ENCODE data around the gene CELF4. TPM values are rescaled to one million over a fixed set of nuclear protein-coding genes. Genes with fewer than 3 reads are reported as not detected.

The CELF4 gene
- total and polyA plus RNA-seq, 10 of the 15 experiments (the other 5 are each of a cell fraction or from before 2014, with no cell fraction given): 0.03 to 0.32 TPM; not detected in 8

- in situ Hi-C loops (cut with MboI): no loop called here
- TF ChIP-seq STAT3 (IDR thresholded peaks at IDR 0.05; ENCODE audit: low read depth, low read length): no peak
- TF ChIP-seq EZH2 (IDR thresholded peaks at IDR 0.05; ENCODE audit: borderline replicate concordance, control insufficient read depth, low read depth, low read length): no peak
- no peak for TF ChIP-seq RAD21 (IDR thresholded peaks at IDR 0.05; ENCODE audit: insufficient read depth, low read depth, low read length)
- TF ChIP-seq MTA2 (IDR thresholded peaks at IDR 0.05; ENCODE audit: low read depth): no peak
- Histone ChIP-seq H3K79me2 (ENCODE audit: control insufficient read depth, insufficient read depth, low read length) (no peaks in the 10 kb centered on the region), H3K4me3 (no peak overlapping the region), H3K27me3 (replicated peaks in 1 of 2; ENCODE audit: control insufficient read depth in 2 of 2, insufficient read depth in 2 of 2, low read length in 1 of 2) (no peaks in the 10 kb centered on the region), H3K9ac (ENCODE audit: control insufficient read depth, insufficient read depth, low read length) (no peak overlapping the region), H4K20me1 (ENCODE audit: control insufficient read depth, insufficient read depth) (no peaks in the 10 kb centered on the region), H3K4me2 (ENCODE audit: control insufficient read depth, insufficient read depth) (no peak overlapping the region), H3K36me3 (ENCODE audit: control insufficient read depth in 2 of 2, insufficient read depth in 2 of 2, low read length in 1 of 2) (no peaks in the 10 kb centered on the region), H3K4me1 (ENCODE audit: control insufficient read depth, insufficient read depth, low read length) (no peaks in the 10 kb centered on the region), H3K27ac (ENCODE audit: control insufficient read depth, insufficient read depth) (no peak overlapping the region), H3K9me3 (replicated peaks; ENCODE audit: control insufficient read depth, insufficient read depth, low read length) (no peaks in the 10 kb centered on the region), H2AFZ (ENCODE audit: control insufficient read depth, low read depth, low read length) (no peak overlapping the region)
- ChIA-PET CTCF (no interaction called here), SMC1A (ENCODE audit: uncharacterized antibody, unreplicated experiment) (no interaction called here), RAD21 (ENCODE audit: unreplicated experiment) (no interaction called here), POLR2A (no interaction called here)
- FAIRE-seq (no peak), DNase-seq (ENCODE audit: low read depth, low spot score) (no peak), ATAC-seq (no peak)
- intact Hi-C loops (cut with micrococcal nuclease; ENCODE audit: unreplicated experiment): no loop called here
- 32% methylated on average over 4 of the region's 4 CpGs for WGBS (ENCODE audit: insufficient coverage, insufficient replicate concordance, low lambda C conversion rate, missing lambda C conversion rate)
- no TSS peak for BruUV-seq (replicated peaks)
Observed at GRCh38 chr18:37604032-37604431, 38.4 kb upstream of the CELF4 start.

GRCh38 chr18:37598966-37599896, 33.6 kb upstream of the CELF4 start:
- Histone ChIP-seq H3K4me1 (ENCODE audit: control insufficient read depth, insufficient read depth, low read length) (no peaks in the 10 kb centered on the region), H3K4me2 (ENCODE audit: control insufficient read depth, insufficient read depth) (no peak overlapping the region), H3K27ac (ENCODE audit: control insufficient read depth, insufficient read depth) (no peak overlapping the region), H3K27me3 (replicated peaks in 1 of 2; ENCODE audit: control insufficient read depth in 2 of 2, insufficient read depth in 2 of 2, low read length in 1 of 2) (no peaks in the 10 kb centered on the region), H3K9ac (ENCODE audit: control insufficient read depth, insufficient read depth, low read length) (no peak overlapping the region), H3K4me3 (no peak overlapping the region), H2AFZ (ENCODE audit: control insufficient read depth, low read depth, low read length) (no peak overlapping the region), H4K20me1 (ENCODE audit: control insufficient read depth, insufficient read depth) (no peaks in the 10 kb centered on the region), H3K79me2 (ENCODE audit: control insufficient read depth, insufficient read depth, low read length) (no peaks in the 10 kb centered on the region), H3K9me3 (replicated peaks; ENCODE audit: control insufficient read depth, insufficient read depth, low read length) (no peaks in the 10 kb centered on the region), H3K36me3 (ENCODE audit: control insufficient read depth in 2 of 2, insufficient read depth in 2 of 2, low read length in 1 of 2) (no peaks in the 10 kb centered on the region)
- SMC1A ChIA-PET (ENCODE audit: uncharacterized antibody, unreplicated experiment): interaction anchor here (1.4 kb wide), 1 partner anchor 8 kb away, joined by 3 read pairs; no protein-coding TSS in a partner anchor
- in situ Hi-C loops (cut with MboI) (no loop called here), intact Hi-C loops (cut with micrococcal nuclease; ENCODE audit: unreplicated experiment) (no loop called here)
- WGBS (ENCODE audit: insufficient coverage, insufficient replicate concordance, low lambda C conversion rate, missing lambda C conversion rate): 25% methylated on average over 19 of the region's 19 CpGs
- ATAC-seq (peak; percentile 66; the same call in 2 of the 3 replicates), DNase-seq (ENCODE audit: low read depth, low spot score) (no peak), FAIRE-seq (no peak)
- POLR2A ChIA-PET: no interaction called here
- CTCF ChIA-PET: interaction anchor here (0.6 kb wide), 1 partner anchor 19 kb away, joined by 4 read pairs; no protein-coding TSS in a partner anchor
- RAD21 ChIA-PET (ENCODE audit: unreplicated experiment): no interaction called here
- BruUV-seq (replicated peaks): no TSS peak
- no peak for TF ChIP-seq IKZF1 (conservative IDR thresholded peaks at IDR 0.05)
- no peak for TF ChIP-seq IRF3 (IDR thresholded peaks at IDR 0.05)
- no peak for TF ChIP-seq LARP7 (IDR thresholded peaks at IDR 0.05)
- TF ChIP-seq E4F1 (IDR thresholded peaks at IDR 0.05; ENCODE audit: borderline replicate concordance, partially characterized antibody): no peak
- TF ChIP-seq JUNB (IDR thresholded peaks at IDR 0.05): no peak

Data from GM12878 (cell line).